GM19455 (cell line): ENCODE data around the gene OR4M2.
A peak's percentile ranks its signal among the peaks of the same experiment; 100 is the strongest.
"Not testable (repeated sequence)": the region's sequence is repeated elsewhere in the genome, so short reads cannot be mapped to it uniquely, and the experiment has no call there.

Experiments
- ATAC-seq: cut with Tn5 transposase; IDR thresholded peaks from one replicate; pipeline ENCODE4 v1.9.1; 2021; ENCODE audit not compliant: unreplicated experiment

The OR4M2 gene, protein sequence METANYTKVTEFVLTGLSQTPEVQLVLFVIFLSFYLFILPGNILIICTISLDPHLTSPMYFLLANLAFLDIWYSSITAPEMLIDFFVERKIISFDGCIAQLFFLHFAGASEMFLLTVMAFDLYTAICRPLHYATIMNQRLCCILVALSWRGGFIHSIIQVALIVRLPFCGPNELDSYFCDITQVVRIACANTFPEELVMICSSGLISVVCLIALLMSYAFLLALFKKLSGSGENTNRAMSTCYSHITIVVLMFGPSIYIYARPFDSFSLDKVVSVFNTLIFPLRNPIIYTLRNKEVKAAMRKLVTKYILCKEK

DNA sequence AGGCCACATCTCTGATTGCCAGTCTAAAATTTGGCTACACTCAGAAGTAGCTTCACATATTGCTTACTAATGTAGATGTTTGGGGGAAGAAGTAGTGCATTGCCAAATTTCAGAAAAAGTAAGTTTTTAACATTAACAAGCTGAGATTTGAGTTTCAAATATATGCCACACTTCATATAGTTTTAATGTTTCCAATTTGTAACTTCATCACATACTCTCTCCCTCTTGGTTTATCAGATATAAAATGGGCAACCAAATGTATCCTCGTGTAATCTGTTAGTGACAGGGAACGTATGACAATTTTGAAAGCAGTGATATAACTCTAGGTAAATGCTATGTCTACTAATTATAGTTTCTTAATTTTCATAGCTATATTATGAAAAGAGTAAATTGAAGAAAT, at the start of gene OR4M2:
Gene OR4M2 (plus strand): TSS at position 301 of the 400 bp plus-strand sequence. CDS start 98 bp downstream, at position 399.
- ATAC-seq, result not testable (repeated sequence)

DNA sequence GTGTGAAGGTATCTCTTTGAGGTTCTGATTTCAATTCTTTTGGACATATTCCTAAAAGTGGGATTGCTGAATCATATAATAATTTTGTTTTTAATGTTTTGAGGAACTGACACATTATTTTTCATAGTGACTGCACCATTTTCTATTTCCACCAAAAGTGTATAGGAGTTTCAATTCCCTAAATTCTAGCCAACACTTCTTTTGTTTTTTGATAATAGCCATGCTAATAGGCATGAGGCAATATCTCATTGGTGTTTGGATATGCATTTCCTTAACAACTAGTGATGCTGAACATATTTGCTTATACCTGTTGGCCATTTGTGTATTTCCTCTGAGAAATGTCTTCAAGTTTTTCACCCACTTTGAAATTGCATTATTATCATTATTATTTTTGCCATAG, 11.1 kb upstream of the OR4M2 start:
- not testable (repeated sequence) for ATAC-seq

DNA sequence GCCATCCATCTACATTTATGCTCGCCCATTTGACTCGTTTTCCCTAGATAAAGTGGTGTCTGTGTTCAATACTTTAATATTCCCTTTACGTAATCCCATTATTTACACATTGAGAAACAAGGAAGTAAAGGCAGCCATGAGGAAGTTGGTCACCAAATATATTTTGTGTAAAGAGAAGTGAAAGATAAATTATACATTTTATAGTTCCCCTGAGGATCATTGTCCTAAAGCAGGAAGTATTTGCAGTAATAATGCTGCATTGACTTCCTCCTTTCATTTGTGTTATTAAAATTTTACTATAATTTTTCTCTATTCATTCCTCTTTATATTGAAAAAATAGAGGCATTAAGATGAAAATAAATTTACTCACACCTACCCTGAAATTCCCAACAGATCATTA, 1.1 kb downstream of the OR4M2 start:
- ATAC-seq, result not testable (repeated sequence)

DNA sequence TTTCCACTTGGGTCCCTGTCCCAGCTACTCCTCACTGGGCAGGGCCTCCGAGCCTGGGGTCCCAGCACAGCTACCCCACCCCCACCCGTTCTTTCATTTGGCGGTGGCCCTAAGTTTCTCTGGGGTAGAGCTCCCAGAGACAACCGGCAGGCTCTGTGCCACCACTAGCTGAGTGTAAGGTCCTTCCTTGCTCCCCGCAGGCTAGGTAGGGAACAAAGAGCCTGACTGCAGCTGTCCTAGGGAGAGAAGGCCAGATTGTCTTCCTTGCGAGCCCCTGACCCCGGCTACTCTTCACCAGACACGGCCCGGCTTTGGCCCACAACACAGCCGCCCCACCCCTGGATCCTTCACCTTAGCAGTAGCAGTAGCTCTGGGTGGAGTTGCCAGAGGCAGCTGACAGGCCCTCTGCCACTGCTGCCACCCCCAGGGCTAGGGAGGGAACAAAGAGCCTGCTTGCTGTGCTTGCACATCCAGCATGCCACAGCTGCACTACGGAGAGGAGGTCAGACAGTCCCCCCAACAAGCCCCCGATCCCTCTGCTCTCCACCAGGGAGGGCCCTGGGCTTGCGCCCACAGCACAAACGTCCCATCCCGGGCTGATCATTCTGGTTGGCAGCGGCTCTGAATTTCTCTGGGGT, 18.4 kb downstream of the OR4M2 start:
- not testable (repeated sequence) for ATAC-seq

DNA sequence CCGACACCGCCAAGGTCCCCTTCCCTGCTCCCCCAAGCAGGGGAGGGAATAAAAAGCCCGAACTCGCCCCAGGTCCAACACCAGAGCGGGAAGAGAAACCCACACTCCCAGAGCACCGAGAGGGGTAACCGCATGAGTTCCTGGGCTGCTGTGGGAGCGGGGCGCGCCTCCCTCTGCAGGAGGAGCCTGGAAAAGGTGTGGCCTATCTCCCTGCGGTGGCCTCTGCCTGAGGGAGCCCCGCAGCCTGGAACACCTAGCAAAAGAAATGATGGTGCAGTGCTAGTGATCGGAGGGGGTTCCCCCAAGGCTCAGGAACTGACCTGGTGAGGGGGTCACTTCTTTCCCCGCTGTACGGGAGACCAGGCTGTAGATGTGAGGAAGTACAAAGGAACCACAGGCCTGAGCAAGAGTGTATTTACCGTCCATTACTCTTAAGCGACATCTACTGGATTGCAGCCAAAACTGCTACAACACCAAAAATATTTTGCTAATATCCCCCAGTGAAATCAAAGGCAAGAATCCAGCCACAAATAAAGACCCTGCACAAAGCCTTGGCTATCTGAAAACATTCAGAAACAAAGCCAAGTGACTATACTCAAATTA, 19.1 kb downstream of the OR4M2 start:
- ATAC-seq, result peak; percentile 71

DNA sequence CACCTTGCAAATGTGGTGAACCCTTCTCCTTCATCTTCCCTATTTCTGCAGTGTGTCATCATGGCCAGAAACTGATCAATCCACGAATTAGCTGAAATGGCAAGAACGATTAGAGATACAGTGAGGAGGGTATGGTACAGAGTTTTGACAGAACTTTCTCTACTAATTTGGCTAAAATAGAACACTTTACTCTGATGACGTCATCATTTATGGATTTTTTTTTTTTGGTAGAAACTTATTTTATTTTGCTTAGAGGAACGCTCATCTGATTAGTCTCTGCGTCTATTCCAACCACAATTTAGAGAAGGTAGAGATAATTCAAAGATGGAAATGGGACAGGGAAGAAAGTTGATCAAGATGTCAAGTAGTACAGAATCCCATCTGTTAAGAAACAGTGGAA, 41.7 kb downstream of the OR4M2 start:
- ATAC-seq, result not testable (repeated sequence)
